Brain microvascular endothelial cell (primary cell): ENCODE measurements around the gene NEAT1.
A peak's percentile ranks its signal among the peaks of the same experiment; 100 is the strongest.

Experiments used
- DNase-seq: peaks from one replicate; pipeline ENCODE4 v3.0.0-alpha.2; 2020
- H3K27ac ChIP-seq: fragments of 250-450 bp; sonication (Bioruptor Pico); 2 replicates; pipeline ENCODE4 v1.5.1; 2020; ENCODE audit warnings: mild to moderate bottlenecking, moderate library complexity
- H3K27me3 ChIP-seq: fragments of 250-450 bp; sonication (Bioruptor Pico); replicated peaks from 2 replicates; pipeline ENCODE4 v1.5.1; 2020; ENCODE audit warnings: mild to moderate bottlenecking
- H3K36me3 ChIP-seq: fragments of 250-450 bp; sonication (Bioruptor Pico); replicated peaks from 2 replicates; pipeline ENCODE4 v1.5.1; 2020; ENCODE audit warnings: mild to moderate bottlenecking
- H3K4me3 ChIP-seq: 2 replicates; pipeline ENCODE4 v1.5.1; 2011; ENCODE audit warnings: low read depth, mild to moderate bottlenecking, control low read depth, low read length, moderate library complexity
- CTCF ChIP-seq: IDR thresholded peaks from 2 replicates; pipeline ENCODE4 v1.5.1; 2011; ENCODE audit warnings: low read depth, mild to moderate bottlenecking, moderate library complexity, low read length, control low read depth, inconsistent platforms; ENCODE audit errors: missing control alignments
- in situ Hi-C: cut with HindIII; loops from 2 replicates; pipeline ENCODE4 v1.10.0; 2017; ENCODE audit warnings: low sequenced_read_pairs, low pct_ligation_motif_present

The NEAT1 gene

GRCh38 chr11:65414776-65415498, 7.7 kb upstream of the NEAT1 start:
- H3K4me3 ChIP-seq: no peak overlapping the region
- TF ChIP-seq CTCF: no peak
- H3K27me3 ChIP-seq: no peaks in the 10 kb centered on the region
- no peak overlapping the region for H3K27ac ChIP-seq
- in situ Hi-C loops: no loop called here
- peaks cover 18% of the 10 kb centered on the region for H3K36me3 ChIP-seq
- no peak for DNase-seq

- Histone ChIP-seq H3K4me3 (peak overlapping the region; percentile 20), H3K27ac (peak overlapping the region; percentile 35), H3K36me3 (peaks cover 13% of the 10 kb centered on the region), H3K27me3 (no peaks in the 10 kb centered on the region)
- in situ Hi-C loops: no loop called here
- no peak for TF ChIP-seq CTCF
- no peak for DNase-seq
These were observed 6.9 kb upstream of the NEAT1 start for GRCh38 chr11:65415499-65416340.

GRCh38 chr11:65416341-65416824, 6.2 kb upstream of the NEAT1 start:
- H3K27ac ChIP-seq: peak overlapping the region; percentile 35

GRCh38 chr11:65416841-65417701, 5.5 kb upstream of the NEAT1 start:
- DNase-seq: no peak
- in situ Hi-C loops: no loop called here
- peak overlapping the region; percentile 30 for H3K4me3 ChIP-seq

More at GRCh38 chr11:65416341-65416824, 6.2 kb upstream of the NEAT1 start:
- in situ Hi-C loops: no loop called here
- DNase-seq: peak; percentile 80
- peak; percentile 97 for TF ChIP-seq CTCF
- H3K27me3 ChIP-seq: no peaks in the 10 kb centered on the region
- H3K36me3 ChIP-seq: peaks cover 8% of the 10 kb centered on the region
- H3K4me3 ChIP-seq: peak overlapping the region; percentile 30

More at GRCh38 chr11:65416841-65417701, 5.5 kb upstream of the NEAT1 start:
- no peaks in the 10 kb centered on the region for H3K27me3 ChIP-seq
- peaks cover 4% of the 10 kb centered on the region for H3K36me3 ChIP-seq
- TF ChIP-seq CTCF: no peak
- peak overlapping the region; percentile 100 for H3K27ac ChIP-seq
